PC-9 (cell line): ENCODE results near the gene ZFP36L1.

ENCODE experiments used
- EZH2 ChIP-seq: fragments of 200-600 bp; sonication (generic); IDR thresholded peaks from 2 replicates; pipeline ENCODE4 v1.8.0; 2017; ENCODE audit warnings: antibody characterized with exemption, low read depth
- TF ChIP-seq, protein P1 (sequence below): fragments of 200-600 bp; sonication (generic); conservative IDR thresholded peaks from 2 replicates; pipeline ENCODE4 v1.6.1; 2017; ENCODE audit warnings: mixed run types, antibody characterized with exemption, mild to moderate bottlenecking, moderate library complexity

DNA sequence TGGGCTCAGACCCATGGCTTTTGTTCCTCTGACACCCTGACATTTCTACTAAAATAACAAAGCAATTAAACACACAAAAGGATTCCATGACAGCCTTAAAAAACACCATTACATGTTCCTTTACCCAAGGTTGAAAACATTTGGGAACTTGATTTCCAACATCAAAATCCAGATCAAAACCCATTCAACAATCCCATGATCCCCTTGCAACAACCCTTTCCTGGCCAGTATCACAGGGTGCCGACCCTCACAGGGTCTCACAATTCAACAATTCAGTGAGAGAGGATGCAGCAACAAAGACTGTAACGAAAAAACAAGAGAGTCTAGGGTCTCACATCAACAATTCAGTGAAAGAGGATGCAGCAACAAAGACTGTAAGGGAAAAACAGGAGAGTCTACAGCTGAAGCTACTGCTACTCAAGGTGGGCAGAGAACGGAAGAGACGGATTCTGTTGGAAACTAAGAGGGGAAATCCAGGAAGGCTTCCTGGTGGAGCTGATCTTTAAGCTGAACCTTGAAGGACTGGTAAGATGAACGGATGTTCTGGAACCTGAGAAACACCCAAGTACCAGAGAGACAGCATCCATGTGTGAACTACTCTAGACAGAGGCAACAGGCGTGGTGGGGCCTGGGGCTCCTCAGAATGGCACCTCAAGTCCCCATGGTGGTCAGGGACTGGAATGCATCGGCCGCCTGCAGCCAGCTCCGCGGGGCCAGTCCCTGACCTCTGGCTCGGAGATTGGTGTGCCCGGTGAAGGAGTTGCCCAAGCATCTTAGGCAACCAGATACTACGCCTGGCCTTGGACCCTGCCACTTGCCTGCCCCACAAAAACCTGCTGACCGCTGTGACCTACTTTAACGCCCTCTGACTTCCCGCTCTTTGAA, 22.7 kb upstream of the ZFP36L1 start:
- TF ChIP-seq, protein P1, sequence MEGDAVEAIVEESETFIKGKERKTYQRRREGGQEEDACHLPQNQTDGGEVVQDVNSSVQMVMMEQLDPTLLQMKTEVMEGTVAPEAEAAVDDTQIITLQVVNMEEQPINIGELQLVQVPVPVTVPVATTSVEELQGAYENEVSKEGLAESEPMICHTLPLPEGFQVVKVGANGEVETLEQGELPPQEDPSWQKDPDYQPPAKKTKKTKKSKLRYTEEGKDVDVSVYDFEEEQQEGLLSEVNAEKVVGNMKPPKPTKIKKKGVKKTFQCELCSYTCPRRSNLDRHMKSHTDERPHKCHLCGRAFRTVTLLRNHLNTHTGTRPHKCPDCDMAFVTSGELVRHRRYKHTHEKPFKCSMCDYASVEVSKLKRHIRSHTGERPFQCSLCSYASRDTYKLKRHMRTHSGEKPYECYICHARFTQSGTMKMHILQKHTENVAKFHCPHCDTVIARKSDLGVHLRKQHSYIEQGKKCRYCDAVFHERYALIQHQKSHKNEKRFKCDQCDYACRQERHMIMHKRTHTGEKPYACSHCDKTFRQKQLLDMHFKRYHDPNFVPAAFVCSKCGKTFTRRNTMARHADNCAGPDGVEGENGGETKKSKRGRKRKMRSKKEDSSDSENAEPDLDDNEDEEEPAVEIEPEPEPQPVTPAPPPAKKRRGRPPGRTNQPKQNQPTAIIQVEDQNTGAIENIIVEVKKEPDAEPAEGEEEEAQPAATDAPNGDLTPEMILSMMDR, result no peak
- TF ChIP-seq EZH2, result no peak
